Measurements from ENCODE around the gene SIRPD. TPM values are rescaled to one million over a fixed set of nuclear protein-coding genes. Genes with fewer than 3 reads are reported as not detected.

Gene SIRPD
- total and polyA plus RNA-seq, 2 of the 8 experiments (the other 6 are each of a cell fraction or from before 2014, with no cell fraction given), result not detected

GRCh38 chr20:1508574-1508973 lies 48.9 kb downstream of the SIRPD start:
- no peak overlapping the region for H3K4me3 ChIP-seq (ENCODE audit: extremely low read depth in 1 of 4, insufficient read depth in 2 of 4, low read depth in 3 of 4, low read length in 4 of 4)
- no peaks in the 10 kb centered on the region for H4K20me1 ChIP-seq (replicated peaks in 1 of 2; ENCODE audit: control insufficient read depth in 1 of 2, insufficient read depth in 2 of 2, low read length in 2 of 2)
- no peak overlapping the region for H2BK12ac ChIP-seq (ENCODE audit: low read depth, low read length)
- H2BK5ac ChIP-seq (ENCODE audit: low read depth, low read length), result no peak overlapping the region
- no peaks in the 10 kb centered on the region for H3K9me3 ChIP-seq (ENCODE audit: insufficient read depth in 2 of 2, low read depth in 1 of 2, low read length in 1 of 2)
- no peaks in the 10 kb centered on the region for H3K79me1 ChIP-seq (ENCODE audit: low read depth, low read length)
- no peak overlapping the region for H2BK120ac ChIP-seq (replicated peaks; ENCODE audit: low read depth, low read length)
- no peak overlapping the region for H4K8ac ChIP-seq (ENCODE audit: extremely low read depth, insufficient read depth, low read length)
- H4K5ac ChIP-seq (ENCODE audit: insufficient read length, low read depth, low read length), result no peak overlapping the region
- ChIA-PET POLR2A (ENCODE audit: partially characterized antibody) (interaction anchor here (0.7 to 1.7 kb wide), 2 partner anchors 43 to 141 kb away, joined by 3 read pairs; no protein-coding TSS in a partner anchor), CTCF (ENCODE audit: partially characterized antibody) (interaction anchor here (0.6 to 4.3 kb wide), 20 partner anchors 9 to 272 kb away, joined by 3 to 29 read pairs (median 4); partner anchors contain the start of gene SIRPD)
- no peak overlapping the region for H3K14ac ChIP-seq (ENCODE audit: insufficient read length)
- H3K18ac ChIP-seq (ENCODE audit: extremely low read depth, low read length), result no peak overlapping the region
- H2AFZ ChIP-seq (ENCODE audit: low read length), result no peak overlapping the region
- no peak for TF ChIP-seq GABPA (IDR thresholded peaks at IDR 0.05; ENCODE audit: borderline replicate concordance, insufficient read depth, low read length)
- no peak for TF ChIP-seq SP4 (IDR thresholded peaks at IDR 0.05; ENCODE audit: low read length)
- no peak for TF ChIP-seq SRF (IDR thresholded peaks at IDR 0.05; ENCODE audit: low read depth, low read length)
- TF ChIP-seq CTBP2 (IDR thresholded peaks at IDR 0.05; ENCODE audit: borderline replicate concordance, insufficient read depth, insufficient read length, low read length), result no peak
- no peak for TF ChIP-seq KDM5A (IDR thresholded peaks at IDR 0.05; ENCODE audit: low read length)
- TF ChIP-seq TAF1 (IDR thresholded peaks at IDR 0.05; ENCODE audit: low read depth, low read length), result no peak
- no peak for TF ChIP-seq POLR2AphosphoS5 (IDR thresholded peaks at IDR 0.05; ENCODE audit: low read depth, low read length)
- no peak for TF ChIP-seq POU5F1 (IDR thresholded peaks at IDR 0.05; ENCODE audit: low read depth, low read length)
- no peak for TF ChIP-seq SIX5 (IDR thresholded peaks at IDR 0.05; ENCODE audit: low read depth, low read length)
- TF ChIP-seq SP2 (IDR thresholded peaks at IDR 0.05; ENCODE audit: low read length), result no peak
- no peak for TF ChIP-seq EP300 (IDR thresholded peaks at IDR 0.05; ENCODE audit: borderline replicate concordance in 1 of 2, low read depth in 2 of 2, low read length in 2 of 2)
- TF ChIP-seq GTF2F1 (IDR thresholded peaks at IDR 0.05; ENCODE audit: borderline replicate concordance, low read depth, low read length), result no peak
- TF ChIP-seq RNF2 (IDR thresholded peaks at IDR 0.05; ENCODE audit: borderline replicate concordance, low read depth, low read length, missing control alignments, poor library complexity, severe bottlenecking), result no peak
- TF ChIP-seq EGR1 (IDR thresholded peaks at IDR 0.05; ENCODE audit: borderline replicate concordance, low read depth, low read length), result no peak
- no peak for TF ChIP-seq CREB1 (IDR thresholded peaks at IDR 0.05)
- TF ChIP-seq ASH2L (IDR thresholded peaks at IDR 0.05; ENCODE audit: low read length), result no peak
- H3K4ac ChIP-seq (replicated peaks; ENCODE audit: insufficient read length, low read depth, low read length), result no peak overlapping the region
- H3K27me3 ChIP-seq (replicated peaks in 1 of 4; ENCODE audit: control insufficient read depth in 3 of 4, extremely low read depth in 1 of 4, insufficient read depth in 3 of 4, low read length in 3 of 4), result peaks cover 0 to 2% (median 0%) of the 10 kb centered on the region in 4 experiments; a peak in 3 of 7 replicates
- FAIRE-seq (no peak), DNase-seq (ENCODE audit: low read depth in 1 of 2, low spot score in 2 of 2) (no peak)
- no peak overlapping the region for H3K4me2 ChIP-seq (ENCODE audit: insufficient read depth in 1 of 2, low read depth in 2 of 2, low read length in 2 of 2)
- H3K56ac ChIP-seq (replicated peaks; ENCODE audit: insufficient read length, low read depth, low read length), result no peak overlapping the region
- H2BK20ac ChIP-seq (ENCODE audit: low read length), result no peak overlapping the region
- no peaks in the 10 kb centered on the region for H3K36me3 ChIP-seq (ENCODE audit: control insufficient read depth in 2 of 4, insufficient read depth in 4 of 4, low read length in 3 of 4)
- no peak overlapping the region for H3K27ac ChIP-seq (ENCODE audit: low read depth, low read length)
- H3K23me2 ChIP-seq (ENCODE audit: low read depth, low read length), result no peaks in the 10 kb centered on the region
- no peak overlapping the region for H4K91ac ChIP-seq (replicated peaks; ENCODE audit: insufficient read length, low read length)
- no peak overlapping the region for H3K23ac ChIP-seq (ENCODE audit: insufficient read length)
- peaks cover 0 to 3% (median 0%) of the 10 kb centered on the region in 4 experiments; a peak in 1 of 7 replicates for H3K4me1 ChIP-seq (replicated peaks in 1 of 4; ENCODE audit: control insufficient read depth in 3 of 4, insufficient read depth in 4 of 4, low read length in 3 of 4)
- H3K79me2 ChIP-seq (ENCODE audit: control insufficient read depth in 1 of 2, insufficient read depth in 2 of 2, low read length in 2 of 2), result no peaks in the 10 kb centered on the region
- H2BK15ac ChIP-seq (ENCODE audit: low read length), result no peak overlapping the region
- no peak overlapping the region for H2AK5ac ChIP-seq (ENCODE audit: low read depth, low read length)
- H3K9ac ChIP-seq (replicated peaks in 1 of 4; ENCODE audit: extremely low read depth in 1 of 4, low read depth in 3 of 4, low read length in 3 of 4), result no peak overlapping the region

Measured in H1 (cell line).